Neural cell (in vitro differentiated cells): ENCODE measurements around the gene KCNJ6. TPM values are rescaled to one million over a fixed set of nuclear protein-coding genes. Genes with fewer than 3 reads are reported as not detected.

ENCODE experiments used
- H2AFZ ChIP-seq: fragments of 200-600, 300-800 bp; sonication (generic), shearing (Covaris generic); 2 replicates; pipeline ENCODE4 v1.6.0; 2014; ENCODE audit warnings: low read depth, mild to moderate bottlenecking, antibody characterized with exemption, low read length, moderate library complexity
- H3F3A ChIP-seq: fragments of 200-600 bp; shearing (Covaris generic); 2 replicates; pipeline ENCODE4 v1.6.1; 2016; ENCODE audit warnings: mild to moderate bottlenecking, moderate library complexity, mixed read lengths, antibody characterized with exemption, low read length; ENCODE audit not compliant: insufficient read depth, poor library complexity, severe bottlenecking
- H3K27ac ChIP-seq: fragments of 200-600, 300-800 bp; sonication (generic), shearing (Covaris generic); 2 replicates; pipeline ENCODE4 v1.5.1; 2014; ENCODE audit warnings: mild to moderate bottlenecking, low read length, moderate library complexity
- H3K27me3 ChIP-seq: fragments of 300-800, 200-600 bp; sonication (generic), shearing (Covaris generic); 2 replicates; pipeline ENCODE4 v1.6.0; 2014; ENCODE audit warnings: mild to moderate bottlenecking, low read depth, low read length, moderate library complexity; ENCODE audit not compliant: insufficient read depth
- H3K36me3 ChIP-seq: fragments of 300-800, 200-600 bp; sonication (generic), shearing (Covaris generic); 2 replicates; pipeline ENCODE4 v1.5.1; 2014; ENCODE audit warnings: mild to moderate bottlenecking, antibody characterized with exemption, low read length, moderate library complexity; ENCODE audit not compliant: insufficient read depth
- H3K4me2 ChIP-seq: fragments of 300-800, 200-600 bp; sonication (generic), shearing (Covaris generic); 2 replicates; pipeline ENCODE4 v1.6.0; 2014; ENCODE audit warnings: mild to moderate bottlenecking, low read length
- H3K4me3 ChIP-seq: fragments of 300-800, 200-600 bp; sonication (generic), shearing (Covaris generic); 2 replicates; pipeline ENCODE4 v1.5.1; 2014; ENCODE audit warnings: mild to moderate bottlenecking, low read length, moderate library complexity
- H3K79me2 ChIP-seq: fragments of 200-600 bp; shearing (Covaris generic); replicated peaks from 2 replicates; pipeline ENCODE4 v1.6.0; 2014; ENCODE audit warnings: mild to moderate bottlenecking, low read length, moderate library complexity; ENCODE audit not compliant: insufficient read depth
- H3K9ac ChIP-seq: fragments of 300-800, 200-600 bp; sonication (generic), shearing (Covaris generic); 2 replicates; pipeline ENCODE4 v1.6.1; 2016; ENCODE audit warnings: mild to moderate bottlenecking, low read length, mixed read lengths
- H3K9me2 ChIP-seq: fragments of 200-600 bp; shearing (Covaris generic); 2 replicates; pipeline ENCODE4 v1.6.1; 2016; ENCODE audit warnings: mild to moderate bottlenecking, low read length, mixed read lengths; ENCODE audit not compliant: insufficient read depth
- H3K9me3 ChIP-seq: fragments of 200-600, 300-800 bp; sonication (generic), shearing (Covaris generic); 2 replicates; pipeline ENCODE4 v1.6.1; 2016; ENCODE audit warnings: mild to moderate bottlenecking, mixed run types, low read length, moderate library complexity, mixed read lengths
- H4K20me1 ChIP-seq: fragments of 200-600 bp; shearing (Covaris generic); 2 replicates; pipeline ENCODE4 v1.6.1; 2016; ENCODE audit warnings: mild to moderate bottlenecking, mixed run types; ENCODE audit not compliant: insufficient read depth
- EP300 ChIP-seq: fragments of 450-650 bp; conservative IDR thresholded peaks from 2 replicates; pipeline ENCODE4 v1.6.1; 2014; ENCODE audit warnings: antibody characterized with exemption, mild to moderate bottlenecking, moderate library complexity; ENCODE audit not compliant: poor library complexity, severe bottlenecking
- EZH2 ChIP-seq: fragments of 200-600, 300-800 bp; shearing (Covaris generic), sonication (generic); IDR thresholded peaks from 2 replicates; pipeline ENCODE4 v1.6.1; 2014; ENCODE audit warnings: antibody characterized with exemption, low read length, borderline replicate concordance, mild to moderate bottlenecking; ENCODE audit not compliant: insufficient read depth, poor library complexity, severe bottlenecking
- MXI1 ChIP-seq: fragments of 450-650 bp; conservative IDR thresholded peaks from 2 replicates; pipeline ENCODE4 v1.6.1; 2014; ENCODE audit warnings: antibody characterized with exemption, mild to moderate bottlenecking; ENCODE audit not compliant: poor library complexity, severe bottlenecking
- POLR2AphosphoS5 ChIP-seq: IDR thresholded peaks from 2 replicates; pipeline ENCODE4 v1.6.1; 2012
- RAD21 ChIP-seq: fragments of 450-650 bp; conservative IDR thresholded peaks from 2 replicates; pipeline ENCODE4 v1.6.1; 2014; ENCODE audit warnings: antibody characterized with exemption, mild to moderate bottlenecking, moderate library complexity
- REST ChIP-seq: IDR thresholded peaks from 2 replicates; pipeline ENCODE4 v1.6.1; 2012; ENCODE audit warnings: borderline replicate concordance
- SMC3 ChIP-seq: fragments of 450-650 bp; conservative IDR thresholded peaks from 2 replicates; pipeline ENCODE4 v1.6.1; 2014; ENCODE audit warnings: antibody characterized with exemption, mild to moderate bottlenecking, moderate library complexity; ENCODE audit not compliant: poor library complexity
- TAF1 ChIP-seq: IDR thresholded peaks from 2 replicates; pipeline ENCODE4 v1.6.1; 2012; ENCODE audit warnings: low read depth
- polyA plus RNA-seq: library from polyadenylated mRNA; depleted of rRNA; stranded (reverse); fragments of >200 nt; gene quantifications from 2 replicates; pipeline ENCODE4 v1.2.3, GENCODE V29; 2014
- TF ChIP-seq, protein P1 (sequence below): fragments of 450-650 bp; IDR thresholded peaks from 2 replicates; pipeline ENCODE4 v1.5.1; 2014; ENCODE audit warnings: antibody characterized with exemption, mild to moderate bottlenecking, moderate library complexity; ENCODE audit not compliant: poor library complexity, severe bottlenecking

KCNJ6 gene
- polyA plus RNA-seq, 1 donor from 2014 or later: 1.7 TPM

GRCh38 chr21:37764691-37765090 lies 151.6 kb downstream of the KCNJ6 start:
- Histone ChIP-seq H3K4me3 (no peak overlapping the region), H3F3A (no peaks in the 10 kb centered on the region), H3K9ac (no peak overlapping the region), H3K4me2 (no peak overlapping the region), H2AFZ (no peak overlapping the region), H3K36me3 (no peaks in the 10 kb centered on the region), H3K9me3 (no peaks in the 10 kb centered on the region), H4K20me1 (no peaks in the 10 kb centered on the region), H3K27ac (no peak overlapping the region), H3K9me2 (no peaks in the 10 kb centered on the region), H3K79me2 (no peaks in the 10 kb centered on the region), H3K27me3 (no peaks in the 10 kb centered on the region)
- TF ChIP-seq POLR2AphosphoS5: no peak
- TF ChIP-seq MXI1: no peak
- no peak for TF ChIP-seq REST
- no peak for TF ChIP-seq EZH2
- TF ChIP-seq, protein P1, sequence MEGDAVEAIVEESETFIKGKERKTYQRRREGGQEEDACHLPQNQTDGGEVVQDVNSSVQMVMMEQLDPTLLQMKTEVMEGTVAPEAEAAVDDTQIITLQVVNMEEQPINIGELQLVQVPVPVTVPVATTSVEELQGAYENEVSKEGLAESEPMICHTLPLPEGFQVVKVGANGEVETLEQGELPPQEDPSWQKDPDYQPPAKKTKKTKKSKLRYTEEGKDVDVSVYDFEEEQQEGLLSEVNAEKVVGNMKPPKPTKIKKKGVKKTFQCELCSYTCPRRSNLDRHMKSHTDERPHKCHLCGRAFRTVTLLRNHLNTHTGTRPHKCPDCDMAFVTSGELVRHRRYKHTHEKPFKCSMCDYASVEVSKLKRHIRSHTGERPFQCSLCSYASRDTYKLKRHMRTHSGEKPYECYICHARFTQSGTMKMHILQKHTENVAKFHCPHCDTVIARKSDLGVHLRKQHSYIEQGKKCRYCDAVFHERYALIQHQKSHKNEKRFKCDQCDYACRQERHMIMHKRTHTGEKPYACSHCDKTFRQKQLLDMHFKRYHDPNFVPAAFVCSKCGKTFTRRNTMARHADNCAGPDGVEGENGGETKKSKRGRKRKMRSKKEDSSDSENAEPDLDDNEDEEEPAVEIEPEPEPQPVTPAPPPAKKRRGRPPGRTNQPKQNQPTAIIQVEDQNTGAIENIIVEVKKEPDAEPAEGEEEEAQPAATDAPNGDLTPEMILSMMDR: no peak
- TF ChIP-seq RAD21: no peak
- TF ChIP-seq TAF1: no peak
- no peak for TF ChIP-seq SMC3
- no peak for TF ChIP-seq EP300

- H3K4me3 ChIP-seq: no peak overlapping the region
- H3K27me3 ChIP-seq: no peaks in the 10 kb centered on the region
- H3K36me3 ChIP-seq: no peaks in the 10 kb centered on the region
- no peak overlapping the region for H2AFZ ChIP-seq
- no peak overlapping the region for H3K9ac ChIP-seq
- H3K9me3 ChIP-seq: no peaks in the 10 kb centered on the region
- no peak overlapping the region for H3K4me2 ChIP-seq
- H3K79me2 ChIP-seq: no peaks in the 10 kb centered on the region
- H4K20me1 ChIP-seq: no peaks in the 10 kb centered on the region
- no peaks in the 10 kb centered on the region for H3F3A ChIP-seq
- no peak overlapping the region for H3K27ac ChIP-seq
- no peaks in the 10 kb centered on the region for H3K9me2 ChIP-seq
- TF ChIP-seq EP300: no peak
- no peak for TF ChIP-seq REST
- no peak for TF ChIP-seq RAD21
- TF ChIP-seq SMC3: no peak
- no peak for TF ChIP-seq TAF1
- TF ChIP-seq, protein P1: no peak
- no peak for TF ChIP-seq POLR2AphosphoS5
- no peak for TF ChIP-seq MXI1
Observed at GRCh38 chr21:37763298-37763697, 153.0 kb downstream of the KCNJ6 start.
